Keratinocyte (primary cell): ENCODE results near the gene S100A14. TPM values are rescaled to one million over a fixed set of nuclear protein-coding genes. Genes with fewer than 3 reads are reported as not detected.

Experiments
- DNase-seq: peaks from one replicate; pipeline ENCODE4 v3.0.0-alpha.2; 2011; ENCODE audit warnings: low read depth, missing footprints, low spot score
- FAIRE-seq: peaks from 2 replicates; lab custom pipeline; 2011; peaks lifted over from hg19 to GRCh38; lab: Jason Lieb, UNC
- H2AFZ ChIP-seq: 2 replicates; pipeline ENCODE4 v1.6.0; 2012; ENCODE audit warnings: low read length, control low read depth, inconsistent platforms; ENCODE audit not compliant: control insufficient read depth
- H3K27ac ChIP-seq: 2 replicates; pipeline ENCODE4 v1.5.1; 2011; ENCODE audit warnings: low read length; ENCODE audit not compliant: control insufficient read depth, insufficient read depth
- H3K27me3 ChIP-seq: 3 replicates; pipeline ENCODE4 v1.6.0; 2011; ENCODE audit warnings: low read length; ENCODE audit not compliant: control insufficient read depth, insufficient read depth; ENCODE audit errors: extremely low read depth
- H3K36me3 ChIP-seq, 2 experiments: 2 replicates in 1 of 2; 3 replicates in 1 of 2; pipeline ENCODE4 v1.5.1; 2011; ENCODE audit warnings: low read length in 2 of 2, mild to moderate bottlenecking in 1 of 2; ENCODE audit not compliant: control insufficient read depth in 2 of 2, insufficient read depth in 2 of 2; ENCODE audit errors: extremely low read depth in 1 of 2
- H3K4me1 ChIP-seq: 3 replicates; pipeline ENCODE4 v1.5.1; 2011; ENCODE audit warnings: low read length; ENCODE audit not compliant: control insufficient read depth, insufficient read depth; ENCODE audit errors: extremely low read depth
- H3K4me2 ChIP-seq: 3 replicates; pipeline ENCODE4 v1.6.0; 2011; ENCODE audit warnings: low read depth, low read length; ENCODE audit not compliant: control insufficient read depth, insufficient read depth; ENCODE audit errors: extremely low read depth
- H3K4me3 ChIP-seq, 3 experiments: fragments of 200-600 bp in 1 of 3; sonication (generic) in 1 of 3; 2 replicates in 2 of 3; 3 replicates in 1 of 3; pipeline ENCODE4 v1.5.1; 2011 to 2016; ENCODE audit warnings: low read length in 3 of 3, mild to moderate bottlenecking in 3 of 3, control low read depth in 2 of 3, inconsistent platforms in 1 of 3, low read depth in 1 of 3, mixed read lengths in 1 of 3, mixed run types in 1 of 3, moderate library complexity in 1 of 3; ENCODE audit not compliant: control insufficient read depth in 2 of 3, insufficient read depth in 2 of 3; ENCODE audit errors: extremely low read depth in 1 of 3
- H3K79me2 ChIP-seq: 2 replicates; pipeline ENCODE4 v1.6.0; 2012; ENCODE audit warnings: low read length; ENCODE audit not compliant: control insufficient read depth, insufficient read depth
- H3K9ac ChIP-seq: 3 replicates; pipeline ENCODE4 v1.6.0; 2011; ENCODE audit warnings: low read length; ENCODE audit not compliant: control insufficient read depth, insufficient read depth; ENCODE audit errors: extremely low read depth
- H3K9me1 ChIP-seq: 3 replicates; pipeline ENCODE4 v1.6.0; 2011; ENCODE audit warnings: low read length; ENCODE audit not compliant: control insufficient read depth, insufficient read depth; ENCODE audit errors: extremely low read depth
- H3K9me3 ChIP-seq: 2 replicates; pipeline ENCODE4 v1.5.1; 2012; ENCODE audit warnings: low read depth, low read length; ENCODE audit not compliant: control insufficient read depth
- H4K20me1 ChIP-seq: 3 replicates; pipeline ENCODE4 v1.6.0; 2011; ENCODE audit warnings: low read length; ENCODE audit not compliant: control insufficient read depth, insufficient read depth; ENCODE audit errors: extremely low read depth
- EZH2 ChIP-seq: IDR thresholded peaks from one replicate; pipeline ENCODE4 v1.6.1; 2012; ENCODE audit warnings: inconsistent platforms, mild to moderate bottlenecking, low read length, moderate library complexity
- dilution Hi-C: fragments of 300-500 bp; cut with MboI; formaldehyde crosslinking; loops from one replicate; pipeline ENCODE4 v1.7.0; 2020; ENCODE audit warnings: low sequenced_read_pairs; ENCODE audit not compliant: extremely low pct_ligation_motif_present
- polyA plus RNA-seq, 5 experiments: library from polyadenylated mRNA; depleted of rRNA in 3 of 5; stranded (reverse) in 3 of 5; stranded (forward) in 1 of 5; unstranded in 1 of 5; fragments of >200 nt; gene quantifications; 1 replicate in 1 of 5; 2 replicates in 3 of 5; 3 replicates in 1 of 5; pipeline versions ENCODE4 v1.2.1 to v1.2.3, GENCODE V29; 2011 to 2012; ENCODE audit warnings: missing spikeins in 2 of 5, low read depth in 1 of 5, low replicate concordance in 1 of 5
- TF ChIP-seq, protein P1 (sequence below), 3 experiments: IDR thresholded peaks in 1 of 3; conservative IDR thresholded peaks in 1 of 3; optimal IDR thresholded peaks in 1 of 3; 2 replicates in 2 of 3; 3 replicates in 1 of 3; pipeline versions ENCODE3 to v1.5.1; 2011; ENCODE audit warnings: low read length in 3 of 3, mild to moderate bottlenecking in 3 of 3, moderate library complexity in 2 of 3, control low read depth in 1 of 3, inconsistent platforms in 1 of 3; ENCODE audit not compliant: insufficient read depth in 2 of 3; ENCODE audit errors: extremely low read depth in 1 of 3

The S100A14 gene
- polyA plus RNA-seq, 1 donor (not counting 4 experiments of a cell fraction or from before 2014, with no cell fraction given) = 1,394 TPM

DNA sequence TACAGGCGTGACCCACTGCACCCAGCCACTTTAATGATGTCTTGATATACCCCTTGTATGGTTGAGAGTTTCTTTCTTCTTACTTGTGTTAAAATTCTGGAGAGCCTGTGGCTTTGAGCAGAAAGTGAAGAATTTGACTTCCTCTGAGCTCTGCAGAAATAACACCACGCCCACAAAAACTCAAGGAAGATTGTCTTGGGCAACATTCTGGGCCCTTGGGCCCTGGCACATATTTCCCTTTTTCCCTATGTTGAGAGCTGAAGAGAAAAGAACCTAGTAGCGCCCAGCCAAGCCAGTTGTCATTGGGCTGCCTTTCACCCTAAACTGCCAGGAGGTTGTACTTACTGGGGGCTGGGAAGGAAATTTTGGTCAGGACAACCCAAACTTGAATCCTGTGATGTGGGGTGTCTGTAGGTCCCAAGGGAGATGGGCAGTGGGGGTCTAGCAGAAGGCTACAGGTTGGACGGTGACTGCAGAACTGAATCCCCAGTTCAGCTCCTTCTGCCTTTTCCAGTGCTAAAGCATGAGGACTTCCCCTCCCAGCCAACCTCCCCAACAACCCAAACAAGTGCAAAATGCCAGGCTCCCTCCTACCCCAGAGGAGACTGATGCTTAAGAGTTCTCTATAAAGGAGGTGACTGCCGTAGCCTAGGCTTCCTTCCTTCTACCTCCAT lies 30.7 kb upstream of the S100A14 start:
- Histone ChIP-seq H2AFZ (no peak overlapping the region), H3K27ac (no peak overlapping the region), H3K79me2 (peaks cover 6% of the 10 kb centered on the region), H3K4me3 (no peak overlapping the region), H3K4me1 (no peaks in the 10 kb centered on the region), H3K9me3 (no peaks in the 10 kb centered on the region), H4K20me1 (peaks cover under 1% of the 10 kb centered on the region), H3K27me3 (no peaks in the 10 kb centered on the region), H3K9me1 (no peaks in the 10 kb centered on the region), H3K36me3 (peaks cover 18 to 33% of the 10 kb centered on the region in 2 experiments), H3K9ac (no peak overlapping the region), H3K4me2 (no peak overlapping the region)
- DNase-seq = no peak
- dilution Hi-C loops = no loop called here
- no peak for FAIRE-seq
- TF ChIP-seq, protein P1, sequence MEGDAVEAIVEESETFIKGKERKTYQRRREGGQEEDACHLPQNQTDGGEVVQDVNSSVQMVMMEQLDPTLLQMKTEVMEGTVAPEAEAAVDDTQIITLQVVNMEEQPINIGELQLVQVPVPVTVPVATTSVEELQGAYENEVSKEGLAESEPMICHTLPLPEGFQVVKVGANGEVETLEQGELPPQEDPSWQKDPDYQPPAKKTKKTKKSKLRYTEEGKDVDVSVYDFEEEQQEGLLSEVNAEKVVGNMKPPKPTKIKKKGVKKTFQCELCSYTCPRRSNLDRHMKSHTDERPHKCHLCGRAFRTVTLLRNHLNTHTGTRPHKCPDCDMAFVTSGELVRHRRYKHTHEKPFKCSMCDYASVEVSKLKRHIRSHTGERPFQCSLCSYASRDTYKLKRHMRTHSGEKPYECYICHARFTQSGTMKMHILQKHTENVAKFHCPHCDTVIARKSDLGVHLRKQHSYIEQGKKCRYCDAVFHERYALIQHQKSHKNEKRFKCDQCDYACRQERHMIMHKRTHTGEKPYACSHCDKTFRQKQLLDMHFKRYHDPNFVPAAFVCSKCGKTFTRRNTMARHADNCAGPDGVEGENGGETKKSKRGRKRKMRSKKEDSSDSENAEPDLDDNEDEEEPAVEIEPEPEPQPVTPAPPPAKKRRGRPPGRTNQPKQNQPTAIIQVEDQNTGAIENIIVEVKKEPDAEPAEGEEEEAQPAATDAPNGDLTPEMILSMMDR (optimal IDR thresholded peaks at IDR 0.05 in 1 of 3, IDR thresholded peaks at IDR 0.05 in 1 of 3, conservative IDR thresholded peaks at IDR 0.05 in 1 of 3; ENCODE audit: extremely low read depth in 1 of 3, insufficient read depth in 2 of 3, low read length in 3 of 3) = no peak
- TF ChIP-seq EZH2 = no peak

DNA sequence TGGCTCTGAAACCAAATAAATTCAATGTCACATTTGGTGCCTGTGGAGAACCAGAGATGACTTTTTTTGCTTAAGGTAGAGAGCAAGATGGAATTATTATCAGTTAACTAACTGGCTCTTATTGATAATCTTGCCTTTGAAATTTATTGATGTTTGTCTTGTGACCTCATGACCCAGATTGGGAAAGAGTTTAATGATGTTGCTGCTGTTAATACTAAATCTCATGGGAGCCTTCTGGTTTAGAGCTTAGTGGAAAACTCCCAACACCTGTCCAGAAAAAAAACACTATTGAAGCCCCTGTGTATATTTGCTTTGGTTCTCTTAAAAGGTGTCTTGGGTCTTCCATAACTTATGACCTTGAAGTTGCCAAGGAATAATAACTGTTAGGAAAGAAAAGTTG lies 27.7 kb upstream of the S100A14 start:
- Histone ChIP-seq H3K4me2 (no peak overlapping the region), H3K4me1 (no peaks in the 10 kb centered on the region), H3K79me2 (peaks cover 20% of the 10 kb centered on the region), H3K36me3 (peaks cover 30 to 57% of the 10 kb centered on the region in 2 experiments), H3K27ac (no peak overlapping the region), H3K9me3 (no peaks in the 10 kb centered on the region), H3K9me1 (no peaks in the 10 kb centered on the region), H2AFZ (no peak overlapping the region), H3K9ac (no peak overlapping the region), H3K27me3 (no peaks in the 10 kb centered on the region), H3K4me3 (no peak overlapping the region), H4K20me1 (peaks cover 6% of the 10 kb centered on the region)
- no peak for DNase-seq
- TF ChIP-seq, protein P1 (optimal IDR thresholded peaks at IDR 0.05 in 1 of 3, IDR thresholded peaks at IDR 0.05 in 1 of 3, conservative IDR thresholded peaks at IDR 0.05 in 1 of 3; ENCODE audit: extremely low read depth in 1 of 3, insufficient read depth in 2 of 3, low read length in 3 of 3) = no peak
- no peak for TF ChIP-seq EZH2
- dilution Hi-C loops = no loop called here
- FAIRE-seq = no peak
